Lower leg skin (tissue), 4 donors: ENCODE measurements around the gene CTNNBL1. TPM values are rescaled to one million over a fixed set of nuclear protein-coding genes. Genes with fewer than 3 reads are reported as not detected.

Experiments used
- DNase-seq, 2 donors: peaks; one replicate each; pipeline ENCODE4 v3.0.0-alpha.2; 2019; ENCODE audit warnings: low spot score in 2 of 2
- H3K4me3 ChIP-seq: fragments of 200-600 bp; sonication (generic); 2 replicates; pipeline ENCODE4 v1.5.1; 2017; ENCODE audit warnings: mild to moderate bottlenecking, low read depth; ENCODE audit not compliant: poor library complexity, severe bottlenecking
- CTCF ChIP-seq, 3 donors: fragments of 450-650 bp; IDR thresholded peaks; one replicate each; pipeline ENCODE4 v1.5.1; 2016; ENCODE audit warnings: antibody characterized with exemption in 3 of 3, mild to moderate bottlenecking in 3 of 3, moderate library complexity in 2 of 3
- POLR2A ChIP-seq, 2 donors: fragments of 450-650 bp; IDR thresholded peaks; one replicate each; pipeline ENCODE4 v1.6.1; 2016 to 2017; ENCODE audit warnings: antibody characterized with exemption in 2 of 2, mild to moderate bottlenecking in 1 of 2, moderate library complexity in 1 of 2
- WGBS, 2 donors: methylation state at CpG; one replicate each; pipeline ENCODE4 v1.1.5; 2018; 5-methylcytosine and 5-hydroxymethylcytosine counted together
- intact Hi-C: fragments of 100-400 bp; cut with DNase I; formaldehyde crosslinking; loops from one replicate; pipeline ENCODE4 v1.15.0; 2023; ENCODE audit warnings: low total_unique reads
- total RNA-seq, 4 donors: library from RNA; depleted of rRNA; stranded (reverse); fragments of >200 nt; gene quantifications; one replicate each; pipeline ENCODE4 v1.1.0, GENCODE V29; 2016

Gene CTNNBL1
- total RNA-seq, 4 donors from 2014 or later = 22.0 to 35.0 (median 27.5) TPM

GRCh38 chr20:37828684-37829083 lies 134.9 kb downstream of the CTNNBL1 start:
- TF ChIP-seq POLR2A (IDR thresholded peaks at IDR 0.05) (no peak), CTCF (IDR thresholded peaks at IDR 0.05) (no peak)
- WGBS, 2 donors = 76 to 79% methylated on average over 4 of the region's 4 CpGs
- no peak overlapping the region for H3K4me3 ChIP-seq

GRCh38 chr20:37829128-37829527 lies 135.3 kb downstream of the CTNNBL1 start:
- no peak for DNase-seq
- WGBS, 2 donors = 93 to 94% methylated on average over 3 of the region's 3 CpGs
- no peak overlapping the region for H3K4me3 ChIP-seq
- intact Hi-C loops = no loop called here
- no peak for TF ChIP-seq POLR2A (IDR thresholded peaks at IDR 0.05)
- no peak for TF ChIP-seq CTCF (IDR thresholded peaks at IDR 0.05)

More at GRCh38 chr20:37828684-37829083, 134.9 kb downstream of the CTNNBL1 start:
- intact Hi-C loops = no loop called here
- no peak for DNase-seq

- no peak overlapping the region for H3K4me3 ChIP-seq
- no peak for DNase-seq
- TF ChIP-seq CTCF (IDR thresholded peaks at IDR 0.05) (no peak), POLR2A (IDR thresholded peaks at IDR 0.05) (no peak)
- intact Hi-C loops = no loop called here
- WGBS, 2 donors = 91 to 92% methylated on average over 8 of the region's 8 CpGs
Measured at GRCh38 chr20:37833221-37833896, 139.5 kb downstream of the CTNNBL1 start.

GRCh38 chr20:37836926-37837325 lies 143.1 kb downstream of the CTNNBL1 start:
- intact Hi-C loops = no loop called here
- no peak overlapping the region for H3K4me3 ChIP-seq
- no peak for DNase-seq
- TF ChIP-seq POLR2A (IDR thresholded peaks at IDR 0.05) = no peak
- TF ChIP-seq CTCF (IDR thresholded peaks at IDR 0.05) = no peak
- WGBS, 2 donors = 71 to 72% methylated on average over 5 of the region's 5 CpGs

GRCh38 chr20:37837924-37838323 lies 144.1 kb downstream of the CTNNBL1 start:
- intact Hi-C loops = no loop called here

More at GRCh38 chr20:37837924-37838323, 144.1 kb downstream of the CTNNBL1 start:
- 77 to 85% methylated on average over 8 of the region's 8 CpGs for WGBS, 2 donors
- no peak for DNase-seq
- no peak for TF ChIP-seq POLR2A (IDR thresholded peaks at IDR 0.05)
- no peak for TF ChIP-seq CTCF (IDR thresholded peaks at IDR 0.05)
- no peak overlapping the region for H3K4me3 ChIP-seq
